HG03520 (cell line): Measurements from ENCODE around the gene REX1BD.
A peak's percentile ranks its signal among the peaks of the same experiment; 100 is the strongest.
"Not testable (repeated sequence)": the region's sequence is repeated elsewhere in the genome, so short reads cannot be mapped to it uniquely, and the experiment has no call there.

Source experiments
- ATAC-seq: cut with Tn5 transposase; IDR thresholded peaks from one replicate; pipeline ENCODE4 v1.9.1; 2021; ENCODE audit warnings: mild to moderate bottlenecking, moderate library complexity; ENCODE audit not compliant: unreplicated experiment

REX1BD gene

DNA sequence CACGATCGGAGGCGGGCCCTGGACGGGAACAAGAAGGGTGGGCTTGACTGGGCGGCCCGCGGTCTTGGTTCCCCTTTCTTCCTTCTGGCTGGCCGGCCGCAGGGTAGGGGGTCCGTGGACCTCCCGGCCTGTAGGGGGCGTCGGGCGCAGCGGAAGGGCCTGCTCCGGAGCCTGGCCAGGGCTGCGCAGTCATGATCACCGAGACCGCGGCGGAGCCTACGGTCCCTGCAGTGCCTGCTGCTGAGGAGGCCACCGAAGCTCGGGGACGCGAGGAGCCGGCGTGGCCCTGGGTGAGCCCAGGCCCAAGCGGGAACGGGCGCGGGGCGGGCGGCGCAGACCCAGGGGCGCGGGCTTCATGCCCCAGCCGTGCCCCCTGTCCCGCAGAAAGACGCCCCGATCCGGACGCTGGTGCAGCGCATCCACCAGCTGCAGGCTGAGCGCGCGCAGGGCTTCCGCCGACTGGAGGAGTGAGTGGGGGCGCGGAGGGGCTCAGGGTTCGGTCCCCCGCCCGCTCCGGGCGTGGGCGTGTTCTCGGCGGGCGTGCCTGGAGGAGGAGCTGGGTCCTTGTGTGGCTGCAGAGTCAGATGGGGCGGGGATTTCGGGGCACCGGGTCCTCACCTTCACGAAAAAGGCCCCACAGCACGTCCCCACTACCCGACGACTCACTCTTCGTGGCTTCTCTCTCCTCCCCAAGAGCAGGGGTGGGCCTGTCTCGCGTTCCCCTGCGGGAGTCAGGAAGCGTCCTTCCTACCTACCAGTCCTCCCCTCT, at the start of gene REX1BD:
REX1BD (plus strand) TSS at position 188 of the 769 bp plus-strand sequence; CDS start at position 192, 4 bp downstream.
- ATAC-seq = peak; percentile 51

DNA sequence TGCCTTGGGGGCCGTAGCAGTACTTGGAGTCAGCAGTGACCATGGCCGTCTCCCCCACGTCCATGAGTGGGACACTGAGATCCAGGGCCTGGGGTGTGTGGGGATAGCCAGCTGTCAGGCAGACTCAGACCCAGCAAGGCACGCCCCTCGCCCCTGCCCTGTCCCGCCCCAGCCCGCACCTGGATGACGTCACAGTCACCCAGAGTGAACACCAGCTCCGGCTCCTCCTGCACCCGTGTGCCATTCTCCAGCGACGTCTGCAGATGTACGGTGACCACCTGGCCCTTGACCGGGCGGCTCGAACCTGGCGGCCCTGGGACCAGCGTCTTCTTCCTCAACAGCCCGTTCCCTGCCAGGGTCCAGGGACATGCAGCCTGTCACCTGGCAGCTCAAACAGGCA, 49.2 kb upstream of the REX1BD start:
- no peak for ATAC-seq

DNA sequence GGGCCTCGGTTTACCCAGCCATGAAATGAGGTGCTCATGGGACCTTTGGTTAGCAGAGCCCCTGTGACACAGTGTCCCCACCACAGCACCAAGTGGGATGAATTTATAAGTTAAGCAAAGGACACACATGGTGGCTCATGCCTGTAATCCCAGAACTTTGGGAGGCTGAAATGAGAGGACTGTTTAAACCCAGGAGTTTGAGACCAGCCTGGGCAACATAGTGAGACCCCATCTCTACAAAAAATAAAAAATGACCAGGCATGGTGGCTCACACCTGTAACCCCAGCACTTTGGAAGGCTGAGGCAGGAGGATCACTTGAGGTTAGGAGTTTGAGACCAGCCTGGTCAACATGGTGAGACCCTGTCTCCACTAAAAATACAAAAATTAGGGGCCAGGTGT, 48.4 kb upstream of the REX1BD start:
- not testable (repeated sequence) for ATAC-seq

DNA sequence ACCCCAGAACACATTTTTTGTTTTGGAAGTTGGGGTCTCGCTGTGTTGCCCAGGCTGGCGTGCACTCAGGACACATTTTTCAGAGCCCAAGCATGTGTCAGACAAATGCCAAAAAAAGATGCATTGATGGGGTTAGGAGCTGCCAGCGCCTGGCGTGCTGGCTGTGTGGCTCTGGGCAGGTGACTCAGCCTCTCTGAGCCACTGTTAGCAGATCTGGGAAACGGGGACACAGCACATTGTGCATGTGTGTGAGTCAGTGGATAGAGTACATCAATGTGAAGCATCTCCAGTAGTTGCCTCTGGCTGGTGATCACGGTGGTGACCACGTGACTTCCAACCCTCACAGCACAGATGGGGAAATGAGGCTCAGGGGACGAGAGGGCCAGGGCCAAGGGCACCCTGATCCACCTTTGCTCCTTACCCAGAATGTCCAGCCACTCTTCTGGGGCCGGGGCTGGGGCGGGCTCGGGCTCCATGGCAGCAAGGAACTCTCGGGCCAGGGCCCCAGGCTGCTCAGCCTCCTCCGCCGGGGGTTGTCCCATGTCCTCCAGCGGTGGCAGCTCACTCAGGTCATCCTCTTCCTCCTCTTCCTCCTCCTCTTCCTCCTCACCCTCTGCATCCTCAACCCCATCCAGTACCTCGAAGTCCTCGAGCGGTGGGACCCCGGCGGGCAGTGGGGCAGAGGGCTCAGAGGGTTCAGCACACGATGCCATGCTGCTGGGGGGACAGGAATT, 47.2 kb upstream of the REX1BD start:
- no peak for ATAC-seq

DNA sequence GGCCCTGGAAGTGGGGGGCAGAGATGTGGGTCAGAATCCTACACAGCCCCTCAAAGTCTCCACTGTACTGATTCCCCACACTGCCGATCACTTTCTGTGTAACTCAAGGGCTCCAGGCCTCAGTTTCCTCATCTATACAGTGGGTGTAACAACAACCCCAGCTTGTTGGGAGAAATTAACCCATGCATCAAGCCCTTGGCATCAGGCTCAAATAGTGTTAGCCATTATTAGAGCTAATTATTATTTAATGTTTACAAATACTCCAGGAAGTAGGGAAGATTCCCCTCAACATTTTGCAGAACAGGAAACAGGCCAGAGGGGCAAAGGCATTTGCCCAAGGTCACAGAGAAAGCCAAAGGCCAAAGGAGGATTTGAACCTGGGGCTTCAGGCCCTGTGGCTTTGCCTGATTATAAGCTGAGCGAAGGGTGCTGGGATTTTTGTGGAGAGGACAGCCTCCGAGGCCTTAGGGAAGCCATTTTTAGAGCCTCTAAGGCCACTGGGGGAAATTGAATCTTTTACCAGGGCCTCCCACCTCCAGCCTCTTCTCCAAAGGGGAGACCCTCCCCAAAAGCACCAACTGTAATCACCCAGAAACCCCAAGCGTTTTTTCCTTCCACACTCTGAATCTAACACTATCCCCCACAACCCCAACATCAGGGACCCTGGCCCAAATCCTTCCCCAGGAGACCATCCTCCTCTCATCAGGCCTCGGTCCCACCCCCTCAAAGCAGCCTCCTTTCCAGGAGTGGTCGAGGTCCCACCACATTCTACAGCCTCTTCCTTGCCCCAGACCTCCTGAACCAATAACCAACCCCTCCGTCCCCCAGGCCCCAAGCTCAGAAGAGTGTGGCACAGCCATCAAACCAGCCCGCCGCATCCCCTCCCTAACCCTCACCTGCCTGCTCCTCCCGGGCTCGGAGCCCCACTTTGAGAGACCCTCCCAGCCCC, 46.3 kb upstream of the REX1BD start:
- ATAC-seq = no peak

DNA sequence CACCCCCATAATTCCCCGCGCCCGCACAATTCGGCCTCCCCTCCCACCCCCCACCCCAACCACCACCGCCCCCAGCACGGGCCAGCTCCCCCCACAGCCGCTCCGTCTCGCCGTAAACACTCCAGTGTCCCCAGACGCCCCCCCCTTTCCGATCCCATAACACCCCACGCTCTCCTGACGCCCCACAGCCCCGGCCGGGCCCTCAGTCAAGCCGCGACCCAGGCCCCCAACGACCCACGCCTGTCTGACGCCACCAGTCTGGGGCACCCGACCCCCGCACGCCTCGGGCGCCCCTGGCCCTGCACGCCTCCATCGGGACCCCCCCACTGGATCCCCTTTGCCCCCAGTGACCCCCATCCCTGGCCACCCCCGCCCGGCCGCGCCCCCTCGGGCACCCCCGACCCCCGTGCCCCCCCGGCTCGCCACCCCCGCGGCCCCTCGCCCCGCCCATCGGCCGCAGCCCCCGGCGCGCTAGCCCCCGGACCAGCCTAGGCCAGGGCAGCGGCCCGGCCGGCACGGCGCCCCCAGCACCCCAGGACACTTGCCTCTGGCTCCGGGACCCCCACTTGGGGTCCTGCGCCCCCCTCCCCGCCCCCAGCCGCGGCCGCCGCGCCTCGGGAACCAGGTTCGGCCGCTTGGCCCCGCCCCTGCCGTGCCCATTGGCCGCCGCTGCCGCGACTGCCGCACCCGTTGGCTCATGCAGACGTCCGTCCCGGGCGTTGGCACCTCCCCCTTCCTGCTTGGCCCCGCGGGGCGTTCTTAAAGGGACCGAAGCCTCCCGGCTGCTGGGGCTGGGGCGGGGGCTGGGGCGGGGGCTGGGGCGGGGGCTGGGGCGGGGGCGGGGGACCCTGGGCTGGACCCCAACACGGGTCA, 45.4 kb upstream of the REX1BD start, which contains the start of gene FKBP8:
FKBP8 (minus strand) TSS at position 633 of the 873 bp plus-strand sequence. CDS start 1,603 bp downstream, outside the sequence.
- ATAC-seq = peak; percentile 90

DNA sequence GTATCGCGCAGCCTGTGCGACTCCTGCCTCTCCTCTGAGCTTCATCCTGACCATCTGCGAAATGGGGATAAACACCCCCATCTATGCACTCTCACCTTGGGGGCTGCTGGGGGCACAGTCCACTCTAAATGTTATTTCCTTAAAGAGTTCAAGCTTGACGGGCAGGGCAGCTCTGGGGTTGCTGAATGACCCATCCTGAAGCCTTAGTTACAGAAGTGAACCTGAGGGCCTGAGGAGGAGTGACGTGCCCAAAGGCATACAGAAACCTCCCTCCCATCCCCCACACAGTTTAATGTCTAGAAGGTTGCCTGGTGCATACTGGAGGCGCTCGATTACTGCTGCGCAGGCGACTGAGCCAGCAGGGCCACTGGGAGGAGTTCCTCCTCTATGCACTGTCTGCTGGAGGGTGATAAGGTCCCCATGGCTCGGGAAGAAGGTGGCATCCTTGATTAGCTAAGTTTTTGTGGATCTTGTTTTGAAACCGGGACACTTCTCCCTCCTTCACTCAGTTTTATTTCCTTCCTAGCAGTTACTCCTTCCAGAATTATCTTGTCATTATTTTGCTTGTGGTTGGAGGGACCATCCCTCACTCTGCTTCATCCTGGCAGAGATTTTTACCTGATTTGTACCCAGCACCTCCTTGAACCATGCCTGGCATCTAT, 44.7 kb upstream of the REX1BD start:
- ATAC-seq = no peak

DNA sequence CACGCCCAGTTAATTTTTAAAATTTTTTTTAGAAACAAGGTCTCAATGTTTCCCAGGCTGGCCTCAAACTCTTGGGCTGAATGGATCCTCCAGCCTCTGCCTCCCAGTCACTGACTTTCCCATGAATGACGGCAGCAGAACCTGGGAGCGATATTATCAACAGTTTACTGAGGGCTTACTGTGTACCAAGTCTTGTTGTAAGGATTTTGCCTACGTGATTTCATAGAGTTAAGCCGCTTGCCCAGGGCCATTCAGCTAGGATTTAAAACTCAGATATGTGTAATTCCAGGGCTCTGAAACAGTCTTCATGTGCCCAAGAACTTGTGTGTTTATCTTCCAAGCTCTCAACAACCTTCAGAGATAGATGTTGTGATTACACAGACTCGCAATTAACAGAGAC, 37.0 kb upstream of the REX1BD start:
- ATAC-seq = no peak

DNA sequence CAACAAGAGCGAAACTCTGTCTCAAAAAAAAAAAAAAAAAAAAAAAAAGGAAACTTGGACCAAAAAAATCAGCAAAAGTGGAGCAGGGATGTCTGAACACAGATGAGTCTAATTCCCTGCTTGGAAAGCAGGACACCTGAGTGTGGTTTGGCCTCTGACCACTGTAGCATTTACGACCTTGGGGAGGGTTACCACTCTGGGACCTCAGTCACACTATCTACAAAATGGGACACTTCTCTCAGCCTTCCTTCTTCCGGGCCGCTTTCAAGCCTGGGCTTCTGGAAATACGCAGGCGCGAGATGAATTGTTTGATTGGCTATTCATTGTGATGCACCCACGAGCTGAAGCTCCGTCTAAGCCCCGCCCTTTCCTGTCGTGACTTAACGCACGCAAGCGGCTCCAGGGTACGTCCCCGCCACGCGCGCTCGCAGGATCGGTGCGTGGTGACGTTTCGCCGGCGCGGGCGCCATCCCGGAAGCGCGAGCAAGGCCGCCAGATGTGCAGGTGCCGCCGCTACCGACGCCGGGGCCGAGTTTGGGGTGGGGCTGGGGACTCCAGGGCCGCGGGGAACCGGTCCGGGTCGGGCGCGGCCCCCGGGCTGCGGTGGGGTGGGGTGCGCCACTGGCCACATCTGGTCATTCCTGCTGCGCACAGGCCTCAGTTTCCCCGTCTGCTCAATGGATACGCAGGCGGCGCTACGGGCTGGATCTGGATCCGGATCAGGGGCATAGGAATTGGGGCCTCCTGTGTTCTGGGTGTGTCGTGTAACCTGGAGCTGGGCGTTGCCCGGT, 31.0 kb upstream of the REX1BD start, which contains the start of gene KXD1:
KXD1 (plus strand) TSS at position 460 of the 791 bp plus-strand sequence. CDS start 4,187 bp downstream, outside the sequence.
- peak; percentile 94 for ATAC-seq

DNA sequence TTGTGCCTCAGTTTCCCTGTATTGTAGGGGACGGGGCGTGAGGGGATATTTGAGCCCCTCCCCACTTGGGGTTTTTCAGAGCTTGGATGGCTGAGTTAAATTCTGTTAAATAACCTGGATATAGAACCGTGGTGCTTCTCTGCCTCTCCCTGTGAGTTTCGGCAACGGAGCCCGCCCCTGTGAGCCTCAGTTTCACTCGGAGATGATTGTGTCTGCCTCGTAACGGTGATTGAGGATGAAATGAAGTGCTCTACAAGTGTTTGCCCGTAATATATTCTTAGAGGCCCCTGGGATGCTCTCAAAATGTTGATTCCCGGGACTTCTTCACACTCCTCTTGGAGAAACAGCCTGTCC, 30.4 kb upstream of the REX1BD start:
- ATAC-seq = no peak

DNA sequence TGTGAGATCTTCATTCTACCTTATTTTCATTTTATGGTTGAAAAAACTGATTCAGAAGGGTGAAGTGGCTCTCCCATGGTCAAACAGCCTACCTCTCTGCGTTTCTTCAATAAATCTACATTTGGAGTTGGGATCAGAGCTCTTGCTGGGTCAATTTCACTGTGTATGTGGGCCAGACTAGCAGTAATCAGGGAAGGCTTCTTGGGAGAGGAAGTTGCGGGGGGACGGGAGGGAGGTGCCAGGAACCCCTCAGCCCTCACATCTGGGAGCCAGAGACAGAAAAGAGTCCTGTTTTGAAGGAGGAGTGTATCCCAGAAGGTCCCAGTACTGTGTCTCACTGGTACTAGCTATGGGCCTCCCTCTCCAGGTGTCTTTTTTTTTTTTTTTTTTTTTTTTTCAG, 30.0 kb upstream of the REX1BD start:
- no peak for ATAC-seq

DNA sequence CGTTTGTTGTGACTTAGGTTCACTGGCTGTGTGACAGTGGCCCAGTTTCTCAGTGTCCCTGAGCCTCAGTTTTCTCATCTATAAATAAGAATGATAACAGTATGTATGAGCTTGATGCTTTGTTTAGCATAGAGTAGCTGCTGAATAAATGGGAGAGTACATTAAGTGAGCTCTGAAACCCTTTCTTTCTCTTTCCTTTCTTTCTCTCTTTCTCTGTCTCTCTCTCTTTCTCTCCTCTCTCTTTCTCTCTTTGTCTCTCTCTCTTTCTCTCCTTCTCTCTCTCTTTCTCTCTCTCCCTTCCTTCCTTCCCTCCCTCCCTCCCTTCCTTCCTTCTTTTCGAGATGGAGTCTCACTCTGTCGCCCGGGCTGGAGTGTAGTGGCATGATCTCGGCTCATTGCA, 28.9 kb upstream of the REX1BD start:
- ATAC-seq = no peak

DNA sequence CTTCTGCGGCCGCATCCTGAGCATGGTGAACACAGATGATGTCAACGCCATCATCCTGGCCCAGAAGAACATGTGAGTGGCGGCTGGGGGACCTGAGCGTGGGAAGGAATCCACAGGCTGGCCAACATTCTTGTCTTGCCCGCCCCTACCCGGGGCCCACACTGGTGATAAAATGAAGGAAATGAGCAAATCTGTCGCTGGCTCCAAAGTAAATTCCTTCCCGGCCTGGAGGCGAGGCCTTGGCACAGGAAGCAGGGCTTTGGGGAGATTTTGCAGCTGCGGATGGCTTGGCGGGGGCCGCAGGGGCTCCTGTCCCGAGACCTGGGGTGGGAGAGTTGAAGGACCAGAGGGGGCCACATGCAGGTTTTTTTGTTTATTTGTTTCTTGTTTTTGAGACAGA, 26.5 kb upstream of the REX1BD start:
- no peak for ATAC-seq

DNA sequence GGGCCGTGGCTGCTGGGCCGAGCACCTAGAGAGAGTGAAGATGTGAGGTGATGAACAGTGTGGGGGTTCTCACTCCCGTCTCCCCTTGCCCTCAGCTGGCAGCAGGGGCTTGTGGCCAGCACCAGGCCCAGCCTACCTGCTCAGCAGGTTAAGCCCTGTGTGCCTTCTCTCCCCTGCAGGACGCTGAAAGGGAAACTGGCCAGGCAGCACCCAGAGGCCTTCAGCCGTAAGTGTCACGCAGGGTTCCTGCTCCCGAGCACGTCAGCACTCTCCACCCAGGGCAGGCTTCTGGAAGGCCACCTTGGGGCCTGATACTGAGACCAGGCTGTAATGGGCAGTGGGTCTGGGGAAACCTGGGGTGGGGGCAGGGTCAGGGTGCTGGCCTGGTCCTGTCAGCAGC, 21.6 kb upstream of the REX1BD start:
- ATAC-seq = no peak

DNA sequence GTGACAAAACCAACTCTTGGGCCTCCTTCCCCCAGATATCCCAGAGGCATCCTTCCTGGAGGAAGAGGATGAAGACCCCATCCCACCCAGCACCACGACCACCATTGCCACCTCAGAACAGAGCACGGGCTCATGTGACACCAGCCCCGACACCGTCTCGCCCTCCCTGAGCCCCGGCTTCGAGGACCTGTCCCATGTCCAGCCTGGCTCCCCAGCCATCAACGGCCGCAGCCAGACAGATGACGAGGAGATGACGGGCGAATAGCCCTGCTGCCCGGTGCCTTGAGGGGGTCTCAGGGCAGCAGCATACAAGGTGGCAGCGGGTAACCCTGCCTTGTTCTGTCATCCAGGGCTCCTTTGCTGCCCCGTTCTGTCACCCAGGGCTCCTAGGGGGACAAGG, 20.2 kb upstream of the REX1BD start:
- no peak for ATAC-seq

DNA sequence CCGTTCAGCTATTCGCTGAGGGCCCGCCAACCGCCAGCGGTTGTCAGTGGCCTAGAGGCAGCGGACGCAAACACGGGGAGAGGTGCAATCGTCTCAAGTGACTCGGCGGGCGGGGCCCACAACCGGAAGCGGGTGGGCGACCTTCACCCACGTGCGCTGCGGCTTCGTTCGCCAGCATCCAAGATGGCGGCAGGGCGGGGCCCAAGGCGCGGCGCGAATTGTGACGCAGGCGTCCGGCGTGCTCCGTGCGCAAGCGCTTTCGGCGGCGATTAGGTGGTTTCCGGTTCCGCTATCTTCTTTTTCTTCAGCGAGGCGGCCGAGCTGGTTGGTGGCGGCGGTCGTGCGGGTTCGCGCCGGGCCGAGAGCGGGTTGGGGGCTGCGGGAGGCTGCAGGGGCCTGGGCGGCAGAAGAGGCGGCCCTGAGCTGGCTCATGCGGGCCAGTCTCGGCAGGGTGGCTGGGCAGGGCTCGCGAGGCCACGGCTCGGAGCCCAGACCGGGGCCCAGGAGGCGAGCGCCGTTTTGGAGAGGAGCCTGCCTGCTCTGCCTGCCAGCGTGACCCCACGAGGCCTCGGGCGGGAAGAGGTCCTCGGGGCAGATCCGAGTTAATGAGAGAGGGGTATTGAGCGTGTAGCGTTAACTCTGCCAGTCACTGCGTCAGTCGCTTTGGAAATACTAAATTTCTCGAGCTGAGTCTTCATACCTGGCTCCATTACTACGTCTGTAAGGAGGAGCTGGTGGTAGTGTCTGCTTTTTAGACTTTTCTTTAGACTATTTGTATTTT, 16.8 kb upstream of the REX1BD start, which contains the start of gene UBA52:
UBA52 (plus strand) TSS at position 294 of the 781 bp plus-strand sequence. CDS start 1,444 bp downstream, outside the sequence.
- peak; percentile 87 for ATAC-seq

DNA sequence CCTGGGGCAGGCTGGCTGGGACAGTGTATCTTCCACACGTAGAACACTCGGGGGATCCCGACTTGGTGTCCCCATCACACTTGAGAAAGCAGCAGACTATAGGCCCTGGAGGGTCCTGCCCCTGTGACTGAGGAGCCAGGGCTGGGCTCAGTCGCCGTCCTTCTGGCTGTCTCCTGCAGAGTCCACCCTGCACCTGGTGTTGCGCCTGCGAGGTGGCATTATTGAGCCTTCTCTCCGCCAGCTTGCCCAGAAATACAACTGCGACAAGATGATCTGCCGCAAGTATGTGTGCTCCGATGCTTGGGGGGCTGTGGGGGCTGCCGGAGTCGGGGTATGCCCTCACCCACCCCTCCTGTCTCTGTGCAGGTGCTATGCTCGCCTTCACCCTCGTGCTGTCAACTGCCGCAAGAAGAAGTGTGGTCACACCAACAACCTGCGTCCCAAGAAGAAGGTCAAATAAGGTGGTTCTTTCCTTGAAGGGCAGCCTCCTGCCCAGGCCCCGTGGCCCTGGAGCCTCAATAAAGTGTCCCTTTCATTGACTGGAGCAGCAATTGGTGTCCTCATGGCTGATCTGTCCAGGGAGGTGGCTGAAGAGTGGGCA, 13.8 kb upstream of the REX1BD start:
- no peak for ATAC-seq
